C4-2B (cell line): ENCODE measurements around the gene NECAB3.

Source experiments
- H3K27ac ChIP-seq: fragments of 450-650 bp; 2 replicates; pipeline ENCODE4 v1.5.1; 2017
- ZFX ChIP-seq: fragments of 450-650 bp; IDR thresholded peaks from 2 replicates; pipeline ENCODE4 v1.6.1; 2017
- TF ChIP-seq, protein P1 (sequence below): fragments of 450-650 bp; conservative IDR thresholded peaks from 2 replicates; pipeline ENCODE4 v1.5.1; 2017; ENCODE audit warnings: mild to moderate bottlenecking

The NECAB3 gene

GRCh38 chr20:33668466-33669155 is 5.6 kb downstream of the NECAB3 start:
- peak overlapping the region; percentile 97 for H3K27ac ChIP-seq
- no peak for TF ChIP-seq ZFX
- TF ChIP-seq, protein P1, sequence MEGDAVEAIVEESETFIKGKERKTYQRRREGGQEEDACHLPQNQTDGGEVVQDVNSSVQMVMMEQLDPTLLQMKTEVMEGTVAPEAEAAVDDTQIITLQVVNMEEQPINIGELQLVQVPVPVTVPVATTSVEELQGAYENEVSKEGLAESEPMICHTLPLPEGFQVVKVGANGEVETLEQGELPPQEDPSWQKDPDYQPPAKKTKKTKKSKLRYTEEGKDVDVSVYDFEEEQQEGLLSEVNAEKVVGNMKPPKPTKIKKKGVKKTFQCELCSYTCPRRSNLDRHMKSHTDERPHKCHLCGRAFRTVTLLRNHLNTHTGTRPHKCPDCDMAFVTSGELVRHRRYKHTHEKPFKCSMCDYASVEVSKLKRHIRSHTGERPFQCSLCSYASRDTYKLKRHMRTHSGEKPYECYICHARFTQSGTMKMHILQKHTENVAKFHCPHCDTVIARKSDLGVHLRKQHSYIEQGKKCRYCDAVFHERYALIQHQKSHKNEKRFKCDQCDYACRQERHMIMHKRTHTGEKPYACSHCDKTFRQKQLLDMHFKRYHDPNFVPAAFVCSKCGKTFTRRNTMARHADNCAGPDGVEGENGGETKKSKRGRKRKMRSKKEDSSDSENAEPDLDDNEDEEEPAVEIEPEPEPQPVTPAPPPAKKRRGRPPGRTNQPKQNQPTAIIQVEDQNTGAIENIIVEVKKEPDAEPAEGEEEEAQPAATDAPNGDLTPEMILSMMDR, result no peak

DNA sequence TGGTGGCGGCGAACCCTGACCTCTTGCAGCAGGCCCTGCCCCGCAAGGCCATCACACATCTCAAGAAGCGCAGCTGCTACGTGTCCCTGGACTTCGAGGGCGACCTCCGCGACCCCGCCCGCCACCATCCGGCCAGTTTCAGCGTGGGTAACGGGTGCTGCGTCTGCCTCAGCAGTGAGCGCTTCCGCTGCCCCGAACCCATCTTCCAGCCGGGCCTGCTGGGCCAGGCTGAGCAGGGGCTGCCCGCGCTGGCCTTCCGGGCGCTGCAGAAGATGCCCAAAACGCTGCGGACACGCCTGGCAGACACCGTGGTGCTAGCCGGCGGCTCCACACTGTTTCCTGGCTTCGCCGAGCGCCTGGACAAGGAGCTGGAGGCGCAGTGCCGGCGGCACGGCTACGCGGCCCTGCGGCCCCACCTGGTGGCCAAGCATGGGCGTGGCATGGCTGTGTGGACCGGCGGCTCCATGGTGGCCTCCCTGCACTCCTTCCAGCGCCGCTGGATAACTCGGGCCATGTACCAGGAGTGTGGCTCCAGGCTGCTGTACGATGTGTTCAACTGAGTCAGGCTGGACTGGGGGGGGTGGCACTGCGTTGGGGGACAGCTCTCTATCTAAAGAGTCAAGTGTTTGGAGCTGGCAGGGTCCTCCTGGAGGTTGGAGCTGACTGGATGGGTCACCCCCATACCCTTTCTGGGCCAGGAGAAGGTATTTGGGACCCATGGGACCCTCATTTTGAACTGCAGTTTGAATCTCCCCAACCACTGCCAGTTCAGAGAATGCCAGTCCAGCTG is 6.4 kb downstream of the NECAB3 start:
- no peak; the same call in 1 of the 2 replicates for TF ChIP-seq ZFX
- TF ChIP-seq, protein P1, result peak; percentile 96
- H3K27ac ChIP-seq, result peak overlapping the region; percentile 97

DNA sequence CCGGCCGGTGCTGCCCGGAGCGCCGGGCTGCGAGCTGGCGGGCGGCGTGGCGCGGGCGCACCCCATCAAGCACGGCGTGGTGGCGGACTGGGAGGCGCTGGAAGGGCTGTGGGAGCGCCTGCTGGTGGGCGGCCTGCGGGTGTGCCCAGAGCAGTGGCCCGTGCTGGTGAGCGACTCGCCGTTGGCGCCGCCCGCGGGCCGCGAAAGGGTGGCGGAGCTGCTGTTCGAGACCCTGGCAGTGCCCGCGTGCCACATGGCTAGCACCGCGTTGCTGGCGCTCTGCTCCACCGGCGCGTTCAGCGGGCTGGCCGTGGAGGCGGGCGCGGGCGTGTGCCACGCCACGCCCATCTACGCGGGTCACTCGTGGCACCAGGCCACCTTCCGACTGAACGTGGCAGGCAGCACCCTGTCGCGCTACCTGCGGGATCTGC is 7.0 kb downstream of the NECAB3 start:
- H3K27ac ChIP-seq, result peak overlapping the region; percentile 97
- TF ChIP-seq, protein P1, result no peak
- peak; percentile 71; the same call in 1 of the 2 replicates for TF ChIP-seq ZFX

DNA sequence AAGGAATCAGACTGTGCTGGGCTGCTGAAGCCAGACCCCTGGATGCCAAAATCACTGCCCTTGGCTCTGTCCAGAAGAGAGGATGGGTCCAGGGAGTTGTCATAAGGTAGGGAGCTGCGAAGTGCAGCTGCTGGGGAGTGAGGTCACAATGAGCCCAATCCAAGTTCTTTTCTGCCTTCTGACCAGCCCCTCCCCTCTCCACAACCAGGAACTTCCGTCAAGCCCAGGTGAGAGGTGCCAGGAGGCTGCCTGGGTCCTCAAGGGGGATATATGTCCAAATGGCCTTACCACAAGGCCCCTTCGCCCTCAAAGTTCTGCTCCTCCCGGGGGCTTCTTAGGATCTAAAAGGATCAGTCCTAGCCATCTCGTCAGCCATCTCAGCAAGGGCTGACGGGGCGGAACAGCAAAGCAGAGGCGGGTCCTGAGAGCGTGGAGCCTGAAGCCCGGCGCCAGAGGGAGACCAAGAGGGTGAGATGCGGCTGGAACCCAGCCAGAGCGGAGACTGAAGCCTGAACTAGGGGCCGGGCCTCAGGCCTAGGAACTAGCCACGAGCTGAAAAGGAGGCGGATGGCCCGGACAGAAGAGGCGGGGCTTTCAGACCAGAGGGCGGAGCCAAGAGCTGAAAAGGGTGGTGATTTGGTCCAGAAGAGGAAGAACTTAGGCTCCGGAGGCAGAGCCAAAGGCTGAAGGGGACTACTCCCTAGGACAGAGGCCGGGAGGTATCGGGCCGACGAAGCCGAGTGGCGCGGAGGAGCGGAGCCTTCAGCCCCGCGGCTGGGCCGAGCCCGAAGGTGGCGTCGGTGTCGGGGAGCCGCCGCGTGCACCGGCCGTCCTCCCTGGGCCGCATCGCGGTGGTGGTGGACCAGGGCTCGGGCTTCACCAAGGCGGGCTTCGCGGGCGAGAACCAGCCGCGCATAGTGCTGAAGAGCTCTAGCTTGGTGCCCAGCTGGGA is 7.7 kb downstream of the NECAB3 start, which contains the start of gene ACTL10:
Gene ACTL10 (plus strand): TSS at position 651 of the 952 bp plus-strand sequence. CDS start 555 bp downstream, outside the sequence.
- TF ChIP-seq, protein P1, result no peak
- no peak; the same call in 1 of the 2 replicates for TF ChIP-seq ZFX
- peak within 1 kb of the TSS; percentile 97 for H3K27ac ChIP-seq

GRCh38 chr20:33664762-33665144 is 9.5 kb downstream of the NECAB3 start:
- TF ChIP-seq ZFX, result no peak
- TF ChIP-seq, protein P1, result no peak
- peak overlapping the region; percentile 97; the same call in 1 of the 2 replicates for H3K27ac ChIP-seq

GRCh38 chr20:33664085-33664761 is 10.0 kb downstream of the NECAB3 start:
- H3K27ac ChIP-seq, result peak overlapping the region; percentile 97
- TF ChIP-seq, protein P1, result no peak
- no peak for TF ChIP-seq ZFX
